ENCODE data around the gene CSMD2.

GRCh38 chr1:33470495-33471012, 694.5 kb downstream of the CSMD2 start:
- no peak for TF ChIP-seq EZH2 (IDR thresholded peaks at IDR 0.05; ENCODE audit: low read length, missing control alignments)
- TF ChIP-seq CTCF (conservative IDR thresholded peaks at IDR 0.05 in 1 of 2, IDR thresholded peaks at IDR 0.05 in 1 of 2; ENCODE audit: low read depth in 1 of 2, low read length in 2 of 2): peak; percentile 79 to 91
